ENCODE measurements around the gene SCRT2. TPM values are rescaled to one million over a fixed set of nuclear protein-coding genes. Genes with fewer than 3 reads are reported as not detected.

Gene SCRT2
- total and polyA plus RNA-seq, 4 donors = not detected

- TF ChIP-seq EGR1 (IDR thresholded peaks at IDR 0.05; ENCODE audit: low read depth in 2 of 2) = no peak
- TF ChIP-seq YY1 (IDR thresholded peaks at IDR 0.05) = no peak
- no peak for TF ChIP-seq REST (IDR thresholded peaks at IDR 0.05)
- no peak for DNase-seq (ENCODE audit: low spot score)
- H3K4me3 ChIP-seq (ENCODE audit: low read depth in 1 of 3, low read length in 3 of 3) = no peak overlapping the region
- H3K27me3 ChIP-seq (ENCODE audit: control insufficient read depth in 4 of 4, insufficient read depth in 4 of 4, low read length in 3 of 4) = peaks cover 10 to 26% (median 11%) of the 10 kb centered on the region in 4 donors
- WGBS = 22% methylated on average over 16 of the region's 16 CpGs
- H3K9ac ChIP-seq (ENCODE audit: low read depth in 1 of 2, low read length in 2 of 2) = no peak overlapping the region
- peaks cover 0 to 9% (median 1%) of the 10 kb centered on the region in 4 donors for H3K4me1 ChIP-seq (ENCODE audit: control insufficient read depth in 4 of 4, insufficient read depth in 4 of 4, low read length in 3 of 4)
- no peaks in the 10 kb centered on the region for H3K36me3 ChIP-seq (ENCODE audit: control insufficient read depth in 4 of 4, insufficient read depth in 3 of 4, low read depth in 1 of 4, low read length in 3 of 4)
- H3K9me3 ChIP-seq (ENCODE audit: control insufficient read depth in 4 of 4, low read length in 3 of 4) = no peaks in the 10 kb centered on the region
- H3K27ac ChIP-seq (ENCODE audit: low read depth in 1 of 2, low read length in 2 of 2) = no peak overlapping the region
These were observed 13.1 kb downstream of the SCRT2 start for GRCh38 chr20:662277-663192.

- peaks cover 0 to 9% (median 1%) of the 10 kb centered on the region in 4 donors for H3K4me1 ChIP-seq (ENCODE audit: control insufficient read depth in 4 of 4, insufficient read depth in 4 of 4, low read length in 3 of 4)
- H3K4me3 ChIP-seq (ENCODE audit: low read depth in 1 of 3, low read length in 3 of 3) = no peak overlapping the region
- no peaks in the 10 kb centered on the region for H3K9me3 ChIP-seq (ENCODE audit: control insufficient read depth in 4 of 4, low read length in 3 of 4)
- H3K36me3 ChIP-seq (ENCODE audit: control insufficient read depth in 4 of 4, insufficient read depth in 3 of 4, low read depth in 1 of 4, low read length in 3 of 4) = no peaks in the 10 kb centered on the region
- H3K27ac ChIP-seq (ENCODE audit: low read depth in 1 of 2, low read length in 2 of 2) = no peak overlapping the region
- WGBS = 17% methylated on average over 29 of the region's 29 CpGs
- no peak for DNase-seq (ENCODE audit: low spot score)
- H3K27me3 ChIP-seq (ENCODE audit: control insufficient read depth in 4 of 4, insufficient read depth in 4 of 4, low read length in 3 of 4) = peaks cover 8 to 26% (median 11%) of the 10 kb centered on the region in 4 donors
- H3K9ac ChIP-seq (ENCODE audit: low read depth in 1 of 2, low read length in 2 of 2) = no peak overlapping the region
- TF ChIP-seq JUND (IDR thresholded peaks at IDR 0.05) (no peak), MAX (IDR thresholded peaks at IDR 0.05) (no peak), CTCF (IDR thresholded peaks at IDR 0.05; ENCODE audit: low read depth, low read length, missing input control) (no peak), RAD21 (IDR thresholded peaks at IDR 0.05) (no peak), FOXA2 (IDR thresholded peaks at IDR 0.05) (no peak), SP1 (IDR thresholded peaks at IDR 0.05) (no peak), ATF3 (IDR thresholded peaks at IDR 0.05) (no peak), NR2F2 (IDR thresholded peaks at IDR 0.05) (no peak), EGR1 (IDR thresholded peaks at IDR 0.05; ENCODE audit: low read depth in 2 of 2) (no peak)
These were observed 13.9 kb downstream of the SCRT2 start for GRCh38 chr20:661474-662270.

All from liver (tissue), 9 donors.